ENCODE results near the gene BLMH.

The BLMH gene

GRCh38 chr17:30228011-30228410, 63.7 kb downstream of the BLMH start:
- H3K4me3 ChIP-seq (replicated peaks; ENCODE audit: low read depth, low read length), result no peak overlapping the region
- no peak for TF ChIP-seq CTCF (IDR thresholded peaks at IDR 0.05; ENCODE audit: low read depth, low read length, missing control alignments)
- DNase-seq (ENCODE audit: extremely low read depth, low read depth), result no peak

GRCh38 chr17:30226878-30227277, 64.9 kb downstream of the BLMH start:
- no peak for TF ChIP-seq CTCF (IDR thresholded peaks at IDR 0.05; ENCODE audit: low read depth, low read length, missing control alignments)
- no peak for DNase-seq (ENCODE audit: extremely low read depth, low read depth)
- H3K4me3 ChIP-seq (replicated peaks; ENCODE audit: low read depth, low read length), result no peak overlapping the region

- TF ChIP-seq CTCF (IDR thresholded peaks at IDR 0.05; ENCODE audit: low read depth, low read length, missing control alignments), result no peak
- no peak for DNase-seq (ENCODE audit: extremely low read depth, low read depth)
- no peak overlapping the region for H3K4me3 ChIP-seq (replicated peaks; ENCODE audit: low read depth, low read length)
These were observed 65.7 kb downstream of the BLMH start for GRCh38 chr17:30225919-30226553.

GRCh38 chr17:30225112-30225511, 66.6 kb downstream of the BLMH start:
- no peak for DNase-seq (ENCODE audit: extremely low read depth, low read depth)
- TF ChIP-seq CTCF (IDR thresholded peaks at IDR 0.05; ENCODE audit: low read depth, low read length, missing control alignments), result no peak
- no peak overlapping the region for H3K4me3 ChIP-seq (replicated peaks; ENCODE audit: low read depth, low read length)

- TF ChIP-seq CTCF (IDR thresholded peaks at IDR 0.05; ENCODE audit: low read depth, low read length, missing control alignments), result no peak
- DNase-seq (ENCODE audit: extremely low read depth, low read depth), result no peak
- no peak overlapping the region for H3K4me3 ChIP-seq (replicated peaks; ENCODE audit: low read depth, low read length)
These were observed 67.3 kb downstream of the BLMH start for GRCh38 chr17:30224419-30224960.

- no peak for TF ChIP-seq CTCF (IDR thresholded peaks at IDR 0.05; ENCODE audit: low read depth, low read length, missing control alignments)
- DNase-seq (ENCODE audit: extremely low read depth, low read depth), result no peak
- no peak overlapping the region for H3K4me3 ChIP-seq (replicated peaks; ENCODE audit: low read depth, low read length)
These were observed 69.0 kb downstream of the BLMH start for GRCh38 chr17:30222721-30223175.

GRCh38 chr17:30222251-30222650, 69.5 kb downstream of the BLMH start:
- no peak for TF ChIP-seq CTCF (IDR thresholded peaks at IDR 0.05; ENCODE audit: low read depth, low read length, missing control alignments)
- no peak for DNase-seq (ENCODE audit: extremely low read depth, low read depth)
- H3K4me3 ChIP-seq (replicated peaks; ENCODE audit: low read depth, low read length), result no peak overlapping the region

Data from HFF-Myc (cell line).